GM23338 (cell line): ENCODE results near the gene ATG4A. TPM values are rescaled to one million over a fixed set of nuclear protein-coding genes. Genes with fewer than 3 reads are reported as not detected.

Experiments
- ATAC-seq: fragments of 200-7000 bp; cut with Tn5 transposase; 3 replicates; pipeline ENCODE4 v1.9.1; 2020
- DNase-seq: peaks from one replicate; pipeline ENCODE4 v3.0.0-alpha.2; 2015; ENCODE audit warnings: low spot score
- H2AFZ ChIP-seq: fragments of 200-600 bp; sonication (generic); 2 replicates; pipeline ENCODE4 v1.8.0; 2016; ENCODE audit warnings: antibody characterized with exemption, mild to moderate bottlenecking, moderate library complexity
- H3F3A ChIP-seq: fragments of 200-600 bp; sonication (generic); replicated peaks from 2 replicates; pipeline ENCODE4 v1.8.0; 2017; ENCODE audit warnings: antibody characterized with exemption, mixed run types, low read depth
- H3K27ac ChIP-seq: fragments of 200-600 bp; sonication (generic); 2 replicates; pipeline ENCODE4 v1.6.1; 2016; ENCODE audit warnings: low read depth
- H3K27me3 ChIP-seq: fragments of 200-600 bp; sonication (generic); 2 replicates; pipeline ENCODE4 v1.8.0; 2016; ENCODE audit warnings: mild to moderate bottlenecking, mixed run types, moderate library complexity; ENCODE audit not compliant: insufficient read depth
- H3K36me3 ChIP-seq: fragments of 200-600 bp; sonication (generic); 2 replicates; pipeline ENCODE4 v1.8.0; 2016; ENCODE audit warnings: mild to moderate bottlenecking; ENCODE audit not compliant: insufficient read depth
- H3K4me1 ChIP-seq: fragments of 200-600 bp; sonication (generic); 2 replicates; pipeline ENCODE4 v1.8.0; 2016; ENCODE audit warnings: mild to moderate bottlenecking, moderate library complexity; ENCODE audit not compliant: insufficient read depth
- H3K4me2 ChIP-seq: fragments of 200-600 bp; sonication (generic); 2 replicates; pipeline ENCODE4 v1.7.1; 2017; ENCODE audit warnings: mixed run types
- H3K4me3 ChIP-seq: fragments of 200-600 bp; sonication (generic); 2 replicates; pipeline ENCODE4 v1.6.1; 2016; ENCODE audit warnings: mixed run types
- H3K79me2 ChIP-seq: fragments of 200-600 bp; sonication (generic); replicated peaks from 2 replicates; pipeline ENCODE4 v1.8.0; 2017; ENCODE audit warnings: mild to moderate bottlenecking; ENCODE audit not compliant: insufficient read depth
- H3K9me2 ChIP-seq: fragments of 200-600 bp; sonication (generic); 2 replicates; pipeline ENCODE4 v1.8.0; 2017; ENCODE audit not compliant: insufficient read depth
- H4K20me1 ChIP-seq: fragments of 200-600 bp; sonication (generic); replicated peaks from 2 replicates; pipeline ENCODE4 v1.8.0; 2017; ENCODE audit warnings: mild to moderate bottlenecking; ENCODE audit not compliant: insufficient read depth
- H3K27ac Mint-ChIP-seq: 2 replicates; pipeline ENCODE4 v1.8.0; 2020; ENCODE audit warnings: inconsistent platforms, mild to moderate bottlenecking, moderate library complexity, mixed read lengths
- H3K27me3 Mint-ChIP-seq: 3 replicates; pipeline ENCODE4 v1.8.0; 2022; ENCODE audit warnings: low read depth, mild to moderate bottlenecking, moderate library complexity, mixed read lengths, inconsistent platforms; ENCODE audit not compliant: insufficient read depth, poor library complexity
- H3K36me3 Mint-ChIP-seq: 3 replicates; pipeline ENCODE4 v1.8.0; 2021; ENCODE audit warnings: low read depth, mild to moderate bottlenecking, inconsistent platforms, moderate library complexity, mixed read lengths
- H3K4me1 Mint-ChIP-seq: 3 replicates; pipeline ENCODE4 v1.8.0; 2020; ENCODE audit warnings: mild to moderate bottlenecking, inconsistent platforms, mixed read lengths
- H3K4me3 Mint-ChIP-seq: 3 replicates; pipeline ENCODE4 v1.8.0; 2021; ENCODE audit warnings: moderate library complexity, mild to moderate bottlenecking, inconsistent platforms, mixed read lengths
- H3K9me3 Mint-ChIP-seq: 3 replicates; pipeline ENCODE4 v1.8.0; 2020; ENCODE audit warnings: moderate library complexity, mild to moderate bottlenecking, inconsistent platforms, mixed read lengths
- CREB1 ChIP-seq: fragments of 250-450 bp; sonication (Bioruptor Pico); IDR thresholded peaks from 2 replicates; pipeline ENCODE4 v1.5.0; 2020; ENCODE audit warnings: low read depth, mild to moderate bottlenecking, moderate library complexity
- CTCF ChIP-seq, 2 experiments: fragments of 200-600 bp in 1 of 2; sonication (generic) in 1 of 2; conservative IDR thresholded peaks; 2 replicates each; pipeline versions ENCODE4 v1.5.1 to v1.6.1; 2016 to 2017; ENCODE audit warnings: antibody characterized with exemption in 2 of 2, low read depth in 2 of 2, mild to moderate bottlenecking in 2 of 2, moderate library complexity in 1 of 2
- ETS1 ChIP-seq: IDR thresholded peaks from 2 replicates; pipeline ENCODE4 v1.6.1; 2016; ENCODE audit warnings: antibody characterized with exemption
- EZH2 ChIP-seq: fragments of 200-600 bp; sonication (generic); IDR thresholded peaks from one replicate; pipeline ENCODE4 v1.8.0; 2017; ENCODE audit warnings: antibody characterized with exemption, mild to moderate bottlenecking, low read depth; ENCODE audit not compliant: unreplicated experiment
- EZH2phosphoT487 ChIP-seq: fragments of 200-600 bp; sonication (generic); IDR thresholded peaks from one replicate; pipeline ENCODE4 v1.8.1; 2018; ENCODE audit warnings: antibody characterized with exemption; ENCODE audit not compliant: unreplicated experiment
- JUNB ChIP-seq: IDR thresholded peaks from one replicate; pipeline ENCODE4 v1.6.1; 2016; ENCODE audit warnings: antibody characterized with exemption; ENCODE audit not compliant: unreplicated experiment
- NANOG ChIP-seq: IDR thresholded peaks from 2 replicates; pipeline ENCODE4 v1.6.1; 2016; ENCODE audit warnings: antibody characterized with exemption, borderline replicate concordance
- POLR2AphosphoS5 ChIP-seq: IDR thresholded peaks from 2 replicates; pipeline ENCODE4 v1.6.1; 2016; ENCODE audit warnings: antibody characterized with exemption, low read depth
- REST ChIP-seq: IDR thresholded peaks from one replicate; pipeline ENCODE4 v1.6.1; 2018; ENCODE audit warnings: antibody characterized with exemption; ENCODE audit not compliant: unreplicated experiment
- STAT1 ChIP-seq: IDR thresholded peaks from one replicate; pipeline ENCODE4 v1.6.1; 2016; ENCODE audit warnings: antibody characterized with exemption; ENCODE audit not compliant: unreplicated experiment
- ZNF114 ChIP-seq: fragments of 250-450 bp; sonication (Bioruptor Pico); IDR thresholded peaks from 2 replicates; pipeline ENCODE4 v1.5.0; 2020; ENCODE audit warnings: mild to moderate bottlenecking, moderate library complexity
- ZNF331 ChIP-seq: fragments of 250-450 bp; sonication (Bioruptor Pico); IDR thresholded peaks from 2 replicates; pipeline ENCODE4 v1.5.0; 2020; ENCODE audit warnings: low read depth, mild to moderate bottlenecking, moderate library complexity
- polyA plus RNA-seq: library from polyadenylated mRNA; unstranded; fragments of >200 nt; fragmentation: Nextera tagmentation; extraction: Ambion mirVana; gene quantifications from 2 replicates; pipeline ENCODE4 v1.2.1, GENCODE V29; 2016
- total RNA-seq: library from RNA; depleted of rRNA; stranded (reverse); fragments of >200 nt; shearing (Covaris generic); gene quantifications from 2 replicates; pipeline ENCODE4 v1.2.3, GENCODE V29; 2014
- TF ChIP-seq, protein P1 (sequence below): fragments of 250-450 bp; sonication (Bioruptor Pico); IDR thresholded peaks from 2 replicates; pipeline ENCODE4 v1.5.0; 2020; ENCODE audit warnings: mild to moderate bottlenecking, moderate library complexity

ATG4A gene
- total and polyA plus RNA-seq, 2 experiments from 2014 or later, result 2.1 to 2.8 TPM

DNA sequence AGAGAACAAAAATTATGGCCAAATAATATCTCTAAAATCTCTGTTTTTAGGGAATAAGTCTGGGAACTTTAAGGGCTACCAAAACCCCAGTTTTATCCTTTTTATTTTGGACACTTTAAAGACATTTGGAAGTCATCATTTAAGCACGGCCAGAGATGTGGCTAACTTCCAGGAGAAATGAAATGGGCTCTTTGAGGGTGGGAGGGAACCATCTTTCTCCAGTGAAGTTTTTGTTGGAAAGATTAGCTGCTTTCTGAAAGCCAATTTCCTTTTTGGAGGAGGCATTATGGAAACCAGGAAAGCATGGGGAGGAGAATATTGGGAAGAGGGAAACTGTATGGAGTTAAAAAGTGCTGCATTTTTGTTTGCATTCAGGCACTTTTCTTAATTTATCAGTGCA lies 41.9 kb upstream of the ATG4A start (continued):
- TF ChIP-seq, protein P1, sequence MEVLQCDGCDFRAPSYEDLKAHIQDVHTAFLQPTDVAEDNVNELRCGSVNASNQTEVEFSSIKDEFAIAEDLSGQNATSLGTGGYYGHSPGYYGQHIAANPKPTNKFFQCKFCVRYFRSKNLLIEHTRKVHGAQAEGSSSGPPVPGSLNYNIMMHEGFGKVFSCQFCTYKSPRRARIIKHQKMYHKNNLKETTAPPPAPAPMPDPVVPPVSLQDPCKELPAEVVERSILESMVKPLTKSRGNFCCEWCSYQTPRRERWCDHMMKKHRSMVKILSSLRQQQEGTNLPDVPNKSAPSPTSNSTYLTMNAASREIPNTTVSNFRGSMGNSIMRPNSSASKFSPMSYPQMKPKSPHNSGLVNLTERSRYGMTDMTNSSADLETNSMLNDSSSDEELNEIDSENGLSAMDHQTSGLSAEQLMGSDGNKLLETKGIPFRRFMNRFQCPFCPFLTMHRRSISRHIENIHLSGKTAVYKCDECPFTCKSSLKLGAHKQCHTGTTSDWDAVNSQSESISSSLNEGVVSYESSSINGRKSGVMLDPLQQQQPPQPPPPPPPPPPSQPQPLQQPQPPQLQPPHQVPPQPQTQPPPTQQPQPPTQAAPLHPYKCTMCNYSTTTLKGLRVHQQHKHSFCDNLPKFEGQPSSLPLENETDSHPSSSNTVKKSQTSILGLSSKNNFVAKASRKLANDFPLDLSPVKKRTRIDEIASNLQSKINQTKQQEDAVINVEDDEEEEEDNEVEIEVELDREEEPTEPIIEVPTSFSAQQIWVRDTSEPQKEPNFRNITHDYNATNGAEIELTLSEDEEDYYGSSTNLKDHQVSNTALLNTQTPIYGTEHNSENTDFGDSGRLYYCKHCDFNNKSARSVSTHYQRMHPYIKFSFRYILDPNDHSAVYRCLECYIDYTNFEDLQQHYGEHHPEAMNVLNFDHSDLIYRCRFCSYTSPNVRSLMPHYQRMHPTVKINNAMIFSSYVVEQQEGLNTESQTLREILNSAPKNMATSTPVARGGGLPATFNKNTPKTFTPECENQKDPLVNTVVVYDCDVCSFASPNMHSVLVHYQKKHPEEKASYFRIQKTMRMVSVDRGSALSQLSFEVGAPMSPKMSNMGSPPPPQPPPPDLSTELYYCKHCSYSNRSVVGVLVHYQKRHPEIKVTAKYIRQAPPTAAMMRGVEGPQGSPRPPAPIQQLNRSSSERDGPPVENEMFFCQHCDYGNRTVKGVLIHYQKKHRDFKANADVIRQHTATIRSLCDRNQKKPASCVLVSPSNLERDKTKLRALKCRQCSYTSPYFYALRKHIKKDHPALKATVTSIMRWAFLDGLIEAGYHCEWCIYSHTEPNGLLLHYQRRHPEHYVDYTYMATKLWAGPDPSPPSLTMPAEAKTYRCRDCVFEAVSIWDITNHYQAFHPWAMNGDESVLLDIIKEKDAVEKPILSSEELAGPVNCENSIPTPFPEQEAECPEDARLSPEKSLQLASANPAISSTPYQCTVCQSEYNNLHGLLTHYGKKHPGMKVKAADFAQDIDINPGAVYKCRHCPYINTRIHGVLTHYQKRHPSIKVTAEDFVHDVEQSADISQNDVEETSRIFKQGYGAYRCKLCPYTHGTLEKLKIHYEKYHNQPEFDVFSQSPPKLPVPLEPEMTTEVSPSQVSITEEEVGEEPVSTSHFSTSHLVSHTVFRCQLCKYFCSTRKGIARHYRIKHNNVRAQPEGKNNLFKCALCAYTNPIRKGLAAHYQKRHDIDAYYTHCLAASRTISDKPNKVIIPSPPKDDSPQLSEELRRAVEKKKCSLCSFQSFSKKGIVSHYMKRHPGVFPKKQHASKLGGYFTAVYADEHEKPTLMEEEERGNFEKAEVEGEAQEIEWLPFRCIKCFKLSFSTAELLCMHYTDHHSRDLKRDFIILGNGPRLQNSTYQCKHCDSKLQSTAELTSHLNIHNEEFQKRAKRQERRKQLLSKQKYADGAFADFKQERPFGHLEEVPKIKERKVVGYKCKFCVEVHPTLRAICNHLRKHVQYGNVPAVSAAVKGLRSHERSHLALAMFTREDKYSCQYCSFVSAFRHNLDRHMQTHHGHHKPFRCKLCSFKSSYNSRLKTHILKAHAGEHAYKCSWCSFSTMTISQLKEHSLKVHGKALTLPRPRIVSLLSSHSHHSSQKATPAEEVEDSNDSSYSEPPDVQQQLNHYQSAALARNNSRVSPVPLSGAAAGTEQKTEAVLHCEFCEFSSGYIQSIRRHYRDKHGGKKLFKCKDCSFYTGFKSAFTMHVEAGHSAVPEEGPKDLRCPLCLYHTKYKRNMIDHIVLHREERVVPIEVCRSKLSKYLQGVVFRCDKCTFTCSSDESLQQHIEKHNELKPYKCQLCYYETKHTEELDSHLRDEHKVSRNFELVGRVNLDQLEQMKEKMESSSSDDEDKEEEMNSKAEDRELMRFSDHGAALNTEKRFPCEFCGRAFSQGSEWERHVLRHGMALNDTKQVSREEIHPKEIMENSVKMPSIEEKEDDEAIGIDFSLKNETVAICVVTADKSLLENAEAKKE (CRISPR knock-in tag), result no peak
- TF ChIP-seq POLR2AphosphoS5 (no peak), EZH2phosphoT487 (no peak), EZH2 (no peak)

- no peak overlapping the region for H2AFZ ChIP-seq
- Mint-ChIP-seq H3K4me3 (no peak overlapping the region), H3K9me3 (no peaks in the 10 kb centered on the region), H3K4me1 (no peaks in the 10 kb centered on the region), H3K27me3 (no peaks in the 10 kb centered on the region), H3K36me3 (no peaks in the 10 kb centered on the region), H3K27ac (no peak overlapping the region)
- no peaks in the 10 kb centered on the region for H3K79me2 ChIP-seq
- no peaks in the 10 kb centered on the region for H4K20me1 ChIP-seq
- no peaks in the 10 kb centered on the region for H3K27me3 ChIP-seq
- H3K4me1 ChIP-seq, result no peaks in the 10 kb centered on the region
- DNase-seq, result no peak
- no peak for ATAC-seq
- H3K27ac ChIP-seq, result no peak overlapping the region
- H3K4me3 ChIP-seq, result no peak overlapping the region
- no peaks in the 10 kb centered on the region for H3F3A ChIP-seq
- H3K36me3 ChIP-seq, result no peaks in the 10 kb centered on the region
- no peak overlapping the region for H3K4me2 ChIP-seq
- no peaks in the 10 kb centered on the region for H3K9me2 ChIP-seq
- TF ChIP-seq STAT1 (no peak), JUNB (no peak), CREB1 (CRISPR knock-in tag) (no peak), ZNF114 (CRISPR knock-in tag) (no peak), EZH2 (no peak), REST (no peak), EZH2phosphoT487 (no peak), ZNF331 (CRISPR knock-in tag) (no peak), POLR2AphosphoS5 (no peak), ETS1 (no peak), CTCF (conservative IDR thresholded peaks at IDR 0.05; ENCODE audit: low read depth in 2 of 2) (no peak), NANOG (no peak)
Measured at GRCh38 chrX:108053218-108053617, 38.4 kb upstream of the ATG4A start.
